IPS-15b (cell line): ENCODE data around the gene ELMO1.

Source experiments
- H3K27me3 ChIP-seq: one replicate; pipeline ENCODE4 v1.6.1; 2013; ENCODE audit warnings: low read length; ENCODE audit not compliant: control insufficient read depth, insufficient read depth
- H3K36me3 ChIP-seq: one replicate; pipeline ENCODE4 v1.6.1; 2013; ENCODE audit warnings: low read length; ENCODE audit not compliant: control insufficient read depth, insufficient read depth
- H3K4me1 ChIP-seq: one replicate; pipeline ENCODE4 v1.6.1; 2013; ENCODE audit warnings: mild to moderate bottlenecking, low read length; ENCODE audit not compliant: control insufficient read depth, insufficient read depth
- H3K4me3 ChIP-seq: one replicate; pipeline ENCODE4 v1.5.1; 2013; ENCODE audit warnings: low read depth, low read length
- H3K9ac ChIP-seq: one replicate; pipeline ENCODE4 v1.6.1; 2013; ENCODE audit warnings: low read depth, mild to moderate bottlenecking, low read length
- H3K9me3 ChIP-seq: one replicate; pipeline ENCODE4 v1.6.1; 2013; ENCODE audit warnings: mild to moderate bottlenecking, low read length; ENCODE audit not compliant: control insufficient read depth, insufficient read depth

The ELMO1 gene

DNA sequence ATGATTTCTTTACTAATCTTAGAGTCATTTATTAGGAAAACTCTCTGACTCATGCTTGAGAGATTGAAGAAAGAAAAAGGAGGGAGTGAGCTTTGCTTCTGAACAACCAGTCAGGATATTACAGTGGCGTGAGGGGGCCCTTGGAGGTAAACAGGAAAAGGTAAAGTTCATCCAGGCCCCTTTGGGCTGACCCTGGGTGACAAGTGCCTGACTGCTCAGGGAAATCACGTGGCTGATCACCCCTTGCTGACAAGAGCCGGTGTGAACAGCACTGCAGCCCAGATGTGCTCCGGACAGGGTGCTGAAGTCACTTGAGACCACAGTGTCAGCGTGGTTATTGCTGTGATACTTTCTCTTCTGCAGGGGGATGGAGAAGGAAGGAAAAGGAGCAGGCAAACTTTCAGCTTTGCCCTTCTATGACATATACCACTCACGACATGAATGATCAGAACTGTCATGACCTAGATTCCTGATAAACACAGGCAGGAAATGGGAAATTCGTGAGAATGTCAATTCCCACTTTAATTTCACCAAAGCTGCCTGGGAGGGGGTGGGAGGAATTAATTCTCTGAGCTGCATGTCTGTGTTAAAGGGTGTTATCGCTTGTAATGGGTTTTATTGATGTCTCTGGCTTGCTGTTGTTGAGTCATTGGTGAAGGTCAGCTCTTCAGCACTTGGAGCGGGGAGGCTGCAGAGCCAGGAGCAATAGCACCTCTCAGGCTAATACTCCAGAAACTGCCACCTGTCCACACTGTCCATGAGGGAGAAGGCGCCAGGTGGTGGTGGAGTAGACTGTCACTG lies 584.6 kb downstream of the ELMO1 start:
- Histone ChIP-seq H3K36me3 (no peaks in the 10 kb centered on the region), H3K4me3 (no peak overlapping the region), H3K9ac (no peak overlapping the region), H3K27me3 (no peaks in the 10 kb centered on the region), H3K9me3 (no peaks in the 10 kb centered on the region), H3K4me1 (peaks cover 2% of the 10 kb centered on the region)

GRCh38 chr7:36862771-36863261 lies 585.8 kb downstream of the ELMO1 start:
- H3K27me3 ChIP-seq: no peaks in the 10 kb centered on the region
- no peaks in the 10 kb centered on the region for H3K36me3 ChIP-seq
- H3K9ac ChIP-seq: no peak overlapping the region
- no peaks in the 10 kb centered on the region for H3K4me1 ChIP-seq
- no peak overlapping the region for H3K4me3 ChIP-seq
- H3K9me3 ChIP-seq: no peaks in the 10 kb centered on the region

DNA sequence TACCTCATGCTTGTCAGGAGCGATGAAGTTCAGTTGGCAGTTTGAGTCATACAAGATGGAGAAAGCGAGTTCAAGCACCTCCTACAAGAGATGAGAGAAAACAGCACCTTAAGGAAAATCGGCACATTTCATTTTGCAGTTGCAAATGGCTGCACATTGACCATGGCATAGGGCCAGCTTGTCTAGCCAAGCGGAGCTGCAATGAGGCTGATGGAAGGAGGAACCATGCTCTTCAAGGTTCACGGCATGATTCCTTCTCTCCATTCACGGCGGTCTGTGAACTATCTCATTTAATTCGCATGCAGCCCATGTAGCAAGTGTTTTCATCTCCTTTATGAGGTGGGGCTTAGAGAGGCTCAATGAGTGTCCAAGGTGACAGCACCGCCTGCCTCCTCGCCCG lies 587.0 kb downstream of the ELMO1 start:
- no peak overlapping the region for H3K9ac ChIP-seq
- no peaks in the 10 kb centered on the region for H3K27me3 ChIP-seq
- H3K36me3 ChIP-seq: no peaks in the 10 kb centered on the region
- no peaks in the 10 kb centered on the region for H3K9me3 ChIP-seq
- H3K4me3 ChIP-seq: no peak overlapping the region
- H3K4me1 ChIP-seq: no peaks in the 10 kb centered on the region

- no peaks in the 10 kb centered on the region for H3K4me1 ChIP-seq
- H3K9ac ChIP-seq: no peak overlapping the region
- H3K4me3 ChIP-seq: no peak overlapping the region
- no peaks in the 10 kb centered on the region for H3K36me3 ChIP-seq
- H3K9me3 ChIP-seq: no peaks in the 10 kb centered on the region
- no peaks in the 10 kb centered on the region for H3K27me3 ChIP-seq
Observed at GRCh38 chr7:36860681-36861080, 588.0 kb downstream of the ELMO1 start.

DNA sequence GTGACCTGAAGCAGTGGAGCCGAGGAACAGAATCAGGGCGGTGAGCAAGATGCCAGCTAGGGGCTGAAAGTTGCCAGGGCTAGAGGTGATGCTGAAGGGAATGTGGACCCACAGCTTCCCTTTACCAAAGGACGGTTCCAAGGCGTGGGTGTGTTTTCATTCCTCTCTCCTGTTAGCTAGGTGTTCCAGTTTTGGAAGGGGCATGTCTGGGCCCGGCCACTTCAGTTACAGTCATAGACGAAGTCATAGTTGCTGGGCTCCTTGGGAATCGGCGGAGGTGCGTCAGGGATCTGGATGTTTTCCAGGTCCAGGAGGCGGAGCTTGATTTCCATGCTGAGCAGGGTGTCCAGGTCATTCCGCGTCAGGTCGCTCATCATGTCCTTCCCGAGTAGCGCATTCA lies 593.3 kb downstream of the ELMO1 start:
- Histone ChIP-seq H3K27me3 (no peaks in the 10 kb centered on the region), H3K36me3 (no peaks in the 10 kb centered on the region), H3K9ac (no peak overlapping the region), H3K9me3 (no peaks in the 10 kb centered on the region), H3K4me1 (no peaks in the 10 kb centered on the region), H3K4me3 (no peak overlapping the region)

- no peaks in the 10 kb centered on the region for H3K27me3 ChIP-seq
- no peaks in the 10 kb centered on the region for H3K36me3 ChIP-seq
- H3K4me3 ChIP-seq: no peak overlapping the region
- no peaks in the 10 kb centered on the region for H3K9me3 ChIP-seq
- no peak overlapping the region for H3K9ac ChIP-seq
- no peaks in the 10 kb centered on the region for H3K4me1 ChIP-seq
Observed at GRCh38 chr7:36854652-36855051, 594.0 kb downstream of the ELMO1 start.

DNA sequence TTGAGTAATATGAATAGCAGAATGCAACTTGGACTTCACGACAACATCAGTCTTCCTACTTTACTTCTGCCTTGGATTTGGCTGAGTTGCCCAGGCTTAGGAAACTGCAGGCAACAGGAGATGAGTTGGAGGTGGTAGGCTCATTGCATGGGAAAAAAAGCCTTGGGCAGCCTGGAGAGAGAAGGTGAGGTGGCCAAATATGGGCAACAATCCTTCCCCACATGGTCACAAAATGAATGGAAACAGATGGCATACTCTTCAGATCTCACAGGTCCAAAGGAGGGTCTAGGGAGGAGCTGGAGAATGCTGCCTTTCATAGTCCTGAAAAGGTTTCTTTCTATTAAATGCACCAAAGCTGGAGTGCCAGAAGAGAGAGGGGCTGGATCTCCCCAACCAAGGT lies 595.7 kb downstream of the ELMO1 start:
- Histone ChIP-seq H3K9ac (no peak overlapping the region), H3K4me1 (no peaks in the 10 kb centered on the region), H3K36me3 (no peaks in the 10 kb centered on the region), H3K4me3 (no peak overlapping the region), H3K9me3 (no peaks in the 10 kb centered on the region), H3K27me3 (no peaks in the 10 kb centered on the region)

DNA sequence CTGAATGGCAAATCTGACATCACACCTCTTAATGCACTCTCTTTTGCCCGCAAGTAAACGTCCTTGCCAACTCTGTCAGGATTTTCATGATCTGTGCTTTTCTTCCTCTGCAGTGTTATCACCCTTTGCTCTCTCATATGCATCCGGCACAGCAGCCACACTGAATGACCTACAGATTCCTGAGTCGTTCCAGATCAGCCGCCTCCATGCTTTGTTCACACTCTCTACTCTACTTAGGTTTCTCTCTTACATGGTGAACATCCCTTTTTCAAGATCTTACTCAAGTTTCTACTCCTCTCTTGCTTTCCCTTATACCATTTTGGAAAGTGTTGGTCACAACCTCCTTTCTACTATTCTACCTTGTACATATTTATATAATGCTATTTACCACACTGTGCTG lies 596.6 kb downstream of the ELMO1 start:
- no peaks in the 10 kb centered on the region for H3K9me3 ChIP-seq
- no peaks in the 10 kb centered on the region for H3K27me3 ChIP-seq
- H3K4me3 ChIP-seq: no peak overlapping the region
- no peak overlapping the region for H3K9ac ChIP-seq
- no peaks in the 10 kb centered on the region for H3K36me3 ChIP-seq
- no peaks in the 10 kb centered on the region for H3K4me1 ChIP-seq

DNA sequence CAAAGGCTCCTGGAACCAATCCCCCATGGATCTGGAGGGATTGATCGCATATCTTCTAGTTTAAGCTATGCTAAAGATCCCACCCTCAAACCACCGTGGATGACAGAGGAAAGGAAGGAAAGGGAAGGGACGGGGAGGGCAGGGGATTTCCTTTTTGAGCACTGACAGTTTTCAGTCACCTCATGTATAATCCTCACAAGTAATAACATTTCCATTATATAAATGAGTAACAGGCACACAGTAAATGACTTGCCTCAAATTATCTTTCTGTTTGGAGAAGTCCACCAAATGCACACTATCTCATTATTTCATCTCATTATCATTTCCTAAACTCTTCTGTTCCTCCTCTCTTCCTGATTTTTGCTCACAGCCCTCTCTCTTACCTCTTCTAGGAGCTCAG lies 597.3 kb downstream of the ELMO1 start:
- Histone ChIP-seq H3K9ac (no peak overlapping the region), H3K36me3 (no peaks in the 10 kb centered on the region), H3K4me1 (no peaks in the 10 kb centered on the region), H3K4me3 (no peak overlapping the region), H3K27me3 (no peaks in the 10 kb centered on the region), H3K9me3 (no peaks in the 10 kb centered on the region)

DNA sequence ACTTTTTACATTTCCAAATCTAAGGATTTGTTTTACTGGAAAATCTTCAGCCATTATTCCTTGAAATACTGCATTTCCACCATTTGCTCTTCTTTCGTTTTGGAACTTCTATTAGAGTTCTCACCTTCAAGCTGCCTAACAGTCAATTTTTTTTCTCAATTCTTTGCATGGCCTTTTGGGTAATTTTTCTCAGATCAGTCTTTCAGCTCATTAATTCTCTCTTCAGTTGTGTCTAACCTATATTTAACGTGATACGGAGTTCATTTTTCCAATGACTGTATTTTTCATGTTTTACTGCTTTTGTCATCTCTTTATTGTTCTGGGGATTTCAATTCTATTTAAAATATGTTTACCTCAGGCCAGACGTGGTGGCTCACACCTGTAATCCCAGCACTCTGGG lies 600.7 kb downstream of the ELMO1 start:
- Histone ChIP-seq H3K9me3 (no peaks in the 10 kb centered on the region), H3K4me3 (no peak overlapping the region), H3K9ac (no peak overlapping the region), H3K27me3 (no peaks in the 10 kb centered on the region), H3K36me3 (no peaks in the 10 kb centered on the region), H3K4me1 (no peaks in the 10 kb centered on the region)

- Histone ChIP-seq H3K4me1 (no peaks in the 10 kb centered on the region), H3K36me3 (no peaks in the 10 kb centered on the region), H3K27me3 (no peaks in the 10 kb centered on the region), H3K4me3 (no peak overlapping the region), H3K9ac (no peak overlapping the region), H3K9me3 (no peaks in the 10 kb centered on the region)
Observed at GRCh38 chr7:36844374-36844773, 604.3 kb downstream of the ELMO1 start.

GRCh38 chr7:36840904-36841303 lies 607.8 kb downstream of the ELMO1 start:
- no peaks in the 10 kb centered on the region for H3K4me1 ChIP-seq
- H3K4me3 ChIP-seq: no peak overlapping the region
- H3K36me3 ChIP-seq: no peaks in the 10 kb centered on the region
- no peak overlapping the region for H3K9ac ChIP-seq
- no peaks in the 10 kb centered on the region for H3K9me3 ChIP-seq
- H3K27me3 ChIP-seq: no peaks in the 10 kb centered on the region
